Stimulated activated CD4-positive, alpha-beta T cell treated with anti-CD3 and anti-CD28 coated beads, Interleukin-4, amount 100 ng/mL, for 4 hours (primary cell): ENCODE data around the gene UBQLN4.
"Not testable (repeated sequence)": the region's sequence is repeated elsewhere in the genome, so short reads cannot be mapped to it uniquely, and the experiment has no call there.

Experiments used
- DNase-seq, 2 experiments: peaks; one replicate each; pipeline ENCODE4 v3.0.0-alpha.2; 2020

The UBQLN4 gene

DNA sequence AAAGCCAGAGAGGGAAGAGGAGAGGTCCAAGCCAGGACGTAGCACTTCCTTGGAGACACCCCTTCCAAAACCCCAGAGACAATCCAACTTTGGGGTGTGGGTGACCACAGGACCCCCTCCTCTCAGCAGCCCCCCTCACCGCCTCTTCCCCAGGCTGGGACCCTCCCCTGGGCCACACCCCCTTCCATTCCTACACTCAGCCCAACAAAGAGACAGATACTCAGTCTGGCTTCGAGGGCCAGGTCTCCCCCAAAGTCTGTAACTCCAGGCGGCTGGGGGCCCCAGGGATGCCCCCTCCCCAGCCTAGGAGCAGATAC, 27.2 kb upstream of the UBQLN4 start:
- DNase-seq: no peak

DNA sequence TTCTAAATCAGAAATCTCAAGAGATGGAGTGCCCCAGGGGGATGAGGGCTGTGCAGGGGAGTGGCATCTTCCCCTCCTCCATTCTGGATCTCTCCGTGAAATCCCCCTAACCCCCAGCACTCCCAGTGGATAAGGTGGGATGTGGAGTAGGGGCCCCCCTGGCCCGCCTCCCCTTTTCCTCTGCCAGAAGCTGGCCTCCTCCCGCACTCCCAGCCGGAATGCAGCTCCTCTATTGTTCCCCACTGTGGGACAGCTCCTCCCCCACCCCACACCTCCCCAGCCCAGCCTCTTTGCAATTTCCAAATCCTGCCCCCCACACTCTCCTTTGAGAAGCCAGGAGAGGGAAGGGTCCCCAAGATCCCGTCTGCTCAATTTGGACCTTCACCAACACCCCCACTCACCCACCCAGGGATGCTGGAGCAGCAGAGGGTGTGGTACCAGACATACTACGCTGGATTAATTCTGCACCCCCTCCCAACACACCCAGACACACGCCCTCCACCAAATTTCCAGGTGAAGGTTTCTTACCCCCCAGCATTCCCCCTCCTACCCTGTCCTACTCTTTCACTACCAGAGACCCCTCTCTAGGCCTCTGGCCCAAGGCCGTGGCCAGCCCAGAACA, 26.8 kb upstream of the UBQLN4 start:
- DNase-seq: no peak

DNA sequence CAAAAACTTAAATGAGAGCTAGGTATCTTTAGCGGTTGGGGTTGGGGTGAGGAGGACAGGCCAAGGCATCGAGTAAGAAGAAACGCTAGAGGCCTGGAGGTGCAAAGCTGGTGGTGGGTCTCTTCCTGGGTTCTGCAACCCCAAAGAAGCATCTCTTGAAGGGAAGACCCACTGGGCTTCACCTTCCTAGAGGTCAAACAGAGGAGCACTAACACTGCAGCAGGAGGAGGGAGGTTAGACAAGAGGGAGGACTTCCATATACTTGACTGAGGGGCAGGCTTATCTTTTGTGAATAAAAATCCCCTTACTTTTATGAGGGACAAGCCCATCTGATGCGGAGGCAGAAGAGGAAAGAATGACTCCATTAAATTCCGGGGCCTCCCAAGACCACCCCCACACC, 26.2 kb upstream of the UBQLN4 start:
- DNase-seq: no peak

DNA sequence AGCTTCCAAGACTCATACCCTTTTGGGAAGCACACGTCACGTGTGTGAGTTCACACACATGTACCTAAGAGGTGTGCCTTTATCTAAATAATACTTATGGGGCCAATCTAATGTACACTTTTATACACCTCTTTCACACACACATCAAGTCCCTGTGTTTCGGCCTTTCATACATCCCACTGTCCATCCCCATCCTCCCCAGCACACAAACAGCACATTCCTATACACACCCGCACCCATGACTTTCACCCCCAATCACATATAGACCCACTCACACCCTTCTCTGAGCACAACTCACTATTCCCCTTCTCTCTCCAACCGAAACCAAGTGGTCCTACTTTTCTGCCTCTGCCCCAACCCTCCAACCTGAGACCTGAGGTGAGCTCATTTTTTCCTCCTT, 25.1 kb upstream of the UBQLN4 start:
- no peak for DNase-seq

DNA sequence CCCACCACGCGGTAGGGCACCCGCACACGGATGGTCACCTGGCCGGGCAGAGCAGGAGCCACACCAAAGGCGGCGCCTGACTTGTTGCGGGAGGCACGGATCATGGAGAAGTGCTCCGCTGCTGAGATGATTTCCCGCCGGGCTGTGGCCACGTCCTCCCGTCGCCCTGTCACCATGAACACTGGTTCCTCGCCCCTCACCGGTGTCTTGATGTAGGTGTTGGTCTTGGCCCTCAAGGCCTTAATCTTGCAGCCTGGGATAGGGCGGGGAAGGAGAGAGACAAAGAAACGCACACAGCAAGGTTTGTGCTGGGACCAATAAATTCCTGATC, 23.8 kb upstream of the UBQLN4 start:
- no peak for DNase-seq

GRCh38 chr1:156076609-156077429, 23.2 kb upstream of the UBQLN4 start:
- no peak for DNase-seq

GRCh38 chr1:156075775-156076204, 22.2 kb upstream of the UBQLN4 start:
- no peak for DNase-seq

DNA sequence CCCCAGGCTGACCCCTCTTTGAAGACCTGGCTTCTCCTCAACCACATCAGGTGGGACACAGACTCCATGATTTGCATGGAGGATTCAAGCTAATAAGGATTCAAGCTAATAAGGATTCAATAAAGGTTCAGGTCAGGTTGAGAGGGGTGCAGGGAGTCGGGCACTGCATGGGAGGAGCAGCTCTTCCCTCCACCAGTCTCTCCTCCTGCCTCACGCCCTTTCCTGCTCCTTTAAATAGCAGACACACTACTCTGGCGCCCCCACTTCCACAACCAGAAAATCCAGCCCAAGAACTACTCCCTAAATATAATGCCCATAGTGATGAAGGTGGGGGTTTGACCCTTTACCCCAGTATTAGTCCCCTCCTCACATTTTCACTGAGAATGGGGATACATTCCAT, 21.6 kb upstream of the UBQLN4 start:
- no peak for DNase-seq

DNA sequence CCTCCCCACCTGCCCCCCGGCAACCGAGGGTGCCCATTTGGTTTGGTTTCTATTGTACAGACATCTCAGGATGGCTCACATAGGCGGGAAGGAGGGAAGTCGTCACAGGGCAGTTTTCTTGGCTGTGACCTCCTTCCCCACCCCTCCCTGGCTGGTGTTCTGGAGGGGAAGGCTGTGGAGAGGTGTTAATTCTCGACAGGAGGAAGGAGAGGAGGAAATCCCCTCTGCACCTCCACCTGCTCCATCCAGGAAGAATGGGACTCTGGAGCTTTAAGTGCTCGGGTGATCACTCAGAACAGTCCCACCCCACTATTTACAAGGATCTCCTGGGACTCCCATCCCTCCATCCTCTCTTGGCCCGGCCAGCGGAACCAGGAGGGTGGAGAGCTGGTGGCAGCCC, 21.1 kb upstream of the UBQLN4 start:
- DNase-seq: no peak

GRCh38 chr1:156073740-156074139, 20.1 kb upstream of the UBQLN4 start:
- no peak for DNase-seq

DNA sequence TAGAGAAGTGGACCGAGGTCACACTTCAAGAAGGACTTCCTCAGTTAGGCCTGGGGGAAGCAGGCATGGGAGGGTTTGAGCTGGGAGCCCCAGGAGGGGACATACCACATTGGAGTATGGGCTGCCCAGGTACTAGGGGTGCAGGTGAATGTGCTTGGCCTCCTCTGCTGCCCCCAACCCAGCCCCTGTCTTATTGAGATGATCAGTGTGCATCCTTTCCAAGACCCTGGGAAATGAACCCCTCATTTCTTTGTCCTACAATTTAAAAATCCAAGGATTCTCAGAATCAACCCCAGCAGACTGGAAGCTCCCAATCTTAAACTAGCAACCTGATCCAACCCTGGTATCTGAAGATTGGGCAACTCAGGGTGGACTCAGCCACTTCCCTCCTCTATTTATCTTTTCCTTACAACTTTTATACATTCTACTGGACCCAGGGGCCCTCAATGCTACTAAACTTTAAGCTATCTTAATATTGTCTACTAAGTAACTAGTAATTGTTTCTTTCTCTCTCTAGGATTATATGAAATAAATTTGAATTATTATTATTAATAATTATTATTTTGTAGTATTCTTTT, 19.6 kb upstream of the UBQLN4 start:
- no peak for DNase-seq

GRCh38 chr1:156072251-156072650, 18.7 kb upstream of the UBQLN4 start:
- DNase-seq: no peak

DNA sequence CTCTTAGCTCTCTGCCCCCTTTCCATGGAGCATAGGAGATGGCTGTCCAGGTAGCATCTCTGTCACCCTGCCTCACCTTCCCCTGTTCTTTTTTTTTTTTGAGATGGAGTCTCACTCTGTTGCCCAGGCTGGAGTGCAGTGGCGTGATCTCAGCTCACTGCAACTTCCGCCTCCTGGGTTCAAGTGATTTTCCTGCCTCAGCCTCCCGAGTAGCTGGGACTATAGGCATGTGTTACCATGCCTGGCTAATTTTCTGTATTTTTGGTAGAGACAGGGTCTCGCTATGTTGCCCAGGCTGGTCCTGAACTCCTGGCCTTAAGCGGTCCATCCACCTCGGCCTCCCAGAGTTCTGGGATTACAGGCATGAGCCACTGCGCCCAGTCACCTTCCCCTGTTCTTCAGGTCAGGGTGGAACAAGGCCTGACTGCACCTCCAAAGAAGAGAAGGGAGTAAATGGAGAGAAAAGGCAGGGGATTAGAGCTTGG, 17.8 kb upstream of the UBQLN4 start:
- not testable (repeated sequence) for DNase-seq

DNA sequence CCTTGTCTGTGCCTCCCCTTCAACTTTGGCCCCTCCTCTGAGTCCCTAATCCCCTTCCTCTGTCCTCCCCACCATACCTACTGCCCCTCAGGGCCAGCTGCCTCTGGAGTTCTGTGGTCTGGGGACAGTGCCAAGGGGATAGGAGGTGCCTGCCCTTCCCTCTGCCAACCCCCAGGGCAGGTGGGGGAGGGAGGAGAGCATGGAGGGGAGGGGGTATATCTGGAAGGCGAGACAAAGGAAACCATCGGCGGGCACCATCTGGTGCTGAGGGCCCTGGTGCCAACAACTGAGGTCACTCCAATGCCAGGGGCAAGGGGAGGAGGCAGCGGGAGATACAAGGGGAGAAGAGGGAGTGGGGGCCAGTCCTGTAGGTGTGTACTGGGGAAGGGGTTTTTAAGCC, 16.9 kb upstream of the UBQLN4 start:
- DNase-seq: no peak

- DNase-seq: no peak
Measured at GRCh38 chr1:156069490-156070455, 16.2 kb upstream of the UBQLN4 start.

- DNase-seq: no peak
Measured at GRCh38 chr1:156067262-156067661, 13.7 kb upstream of the UBQLN4 start.

GRCh38 chr1:156065871-156066270, 12.3 kb upstream of the UBQLN4 start:
- DNase-seq: no peak

DNA sequence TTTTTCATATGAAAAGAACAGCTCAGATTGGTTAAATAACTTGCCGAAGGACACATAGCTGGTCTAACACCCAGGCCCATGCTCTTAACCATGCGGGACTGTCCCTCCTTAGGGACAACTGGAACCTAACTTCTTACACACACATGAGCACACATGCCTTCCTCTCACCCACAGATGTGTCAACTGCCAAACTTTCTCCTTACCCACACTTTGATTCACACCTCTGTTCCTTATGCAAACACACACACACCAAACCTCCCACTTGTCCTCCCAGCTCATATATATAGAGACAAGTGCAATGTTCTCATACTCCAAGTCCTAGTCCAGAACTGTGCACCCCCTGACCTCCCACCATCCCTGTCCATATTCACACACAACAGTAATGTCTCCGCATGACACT, 11.6 kb upstream of the UBQLN4 start:
- DNase-seq: no peak

- no peak for DNase-seq
Measured at GRCh38 chr1:156064615-156065014, 11.0 kb upstream of the UBQLN4 start.

DNA sequence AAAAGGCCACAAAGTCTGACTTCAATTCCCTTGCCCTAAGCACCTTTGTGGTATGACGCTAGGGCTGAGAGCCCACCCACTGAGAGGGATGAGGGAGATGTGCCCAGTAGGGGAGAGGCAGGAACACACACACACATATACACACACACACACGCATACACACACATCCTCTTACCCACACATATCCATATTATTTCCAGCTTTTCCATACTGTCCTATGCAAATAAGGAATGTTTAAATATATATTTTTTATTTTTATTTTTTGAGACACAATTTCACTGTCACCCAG, 10.3 kb upstream of the UBQLN4 start:
- DNase-seq: no peak

DNA sequence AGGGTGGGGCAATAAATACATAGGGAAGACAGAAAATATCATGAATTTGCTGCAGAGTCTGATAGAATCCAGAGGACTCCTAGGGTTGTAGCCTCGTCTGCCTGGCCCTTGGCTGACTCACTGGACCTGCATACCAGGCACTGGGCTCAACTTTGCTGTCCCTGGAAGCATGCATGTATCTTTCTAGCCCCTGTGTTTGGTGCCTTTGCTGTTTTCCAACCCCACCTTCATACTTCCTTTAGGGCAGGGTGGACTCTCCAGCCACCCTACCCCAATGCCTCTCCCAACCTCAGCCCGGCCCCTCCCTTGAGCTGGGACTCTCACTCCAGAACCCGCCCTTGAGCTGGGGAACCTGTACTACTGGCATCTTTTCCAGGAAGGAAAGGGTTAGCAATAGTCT, 8.6 kb upstream of the UBQLN4 start:
- DNase-seq: no peak

GRCh38 chr1:156060937-156061636, 7.5 kb upstream of the UBQLN4 start, which contains the start of gene RAB25:
Gene RAB25 (plus strand): TSS chr1:156061160. CDS start chr1:156061401, 241 bp downstream.
- no peak for DNase-seq
